ENCODE results near the gene GRIK4. TPM values are rescaled to one million over a fixed set of nuclear protein-coding genes. Genes with fewer than 3 reads are reported as not detected.

The GRIK4 gene
- total and polyA plus RNA-seq, 2 donors (not counting 3 experiments of a cell fraction or from before 2014, with no cell fraction given) = 0.81 to 1.6 TPM

GRCh38 chr11:120565466-120566155 lies 54.1 kb downstream of the GRIK4 start:
- Histone ChIP-seq H3K36me3 (ENCODE audit: control insufficient read depth in 2 of 2, extremely low read depth in 1 of 2, insufficient read depth in 2 of 2, low read length in 2 of 2) (no peaks in the 10 kb centered on the region), H3K27me3 (ENCODE audit: control insufficient read depth in 2 of 2, insufficient read depth in 2 of 2, low read length in 2 of 2) (no peaks in the 10 kb centered on the region), H3K4me3 (replicated peaks in 1 of 3; ENCODE audit: insufficient read depth in 1 of 3, low read depth in 1 of 3, low read length in 3 of 3) (no peak overlapping the region), H2AFZ (ENCODE audit: low read depth, low read length) (peak overlapping the region; percentile 43), H3K9me3 (replicated peaks; ENCODE audit: control insufficient read depth, insufficient read depth, low read length) (no peaks in the 10 kb centered on the region), H3K9ac (replicated peaks; ENCODE audit: extremely low read depth, insufficient read depth, low read length) (peak overlapping the region; percentile 58), H3K79me2 (ENCODE audit: control insufficient read depth, insufficient read depth, low read length) (no peaks in the 10 kb centered on the region), H4K20me1 (replicated peaks; ENCODE audit: control insufficient read depth, extremely low read depth, insufficient read depth, low read length) (no peaks in the 10 kb centered on the region), H3K27ac (ENCODE audit: insufficient read depth, low read depth, low read length) (peak overlapping the region; percentile 88), H3K9me1 (replicated peaks; ENCODE audit: control insufficient read depth, extremely low read depth, insufficient read depth, low read length) (no peaks in the 10 kb centered on the region), H3K4me2 (ENCODE audit: insufficient read depth, low read length) (peak overlapping the region; percentile 59), H3K4me1 (ENCODE audit: control insufficient read depth, extremely low read depth, insufficient read depth, low read length) (peaks cover 25% of the 10 kb centered on the region)
- ChIA-PET CTCF (interaction anchor here (1.2 to 5.1 kb wide), 6 partner anchors 11 to 119 kb away, joined by 3 to 27 read pairs (median 15); partner anchors contain the start of gene GRIK4), POLR2A (no interaction called here)
- FAIRE-seq (peak; percentile 12), DNase-seq (ENCODE audit: low read depth, low spot score) (no peak)
- dilution Hi-C loops (cut with MboI; ENCODE audit: extremely low pct_ligation_motif_present, low sequenced_read_pairs) = no loop called here
- intact Hi-C loops (cut with micrococcal nuclease) = loop anchor here (1.0 to 10.0 kb wide), 5 partner anchors 18 to 351 kb away; partner anchors contain the start of genes ARHGEF12, GRIK4 and OAF
- TF ChIP-seq MAX (IDR thresholded peaks at IDR 0.05; ENCODE audit: insufficient read depth, insufficient read length) (peak; percentile 26), FOS (IDR thresholded peaks at IDR 0.05; ENCODE audit: borderline replicate concordance, insufficient read depth, low read length) (no peak)
- TSS peak; percentile 90 for BruUV-seq (replicated peaks)

- Histone ChIP-seq H3K4me3 (replicated peaks in 1 of 3; ENCODE audit: insufficient read depth in 1 of 3, low read depth in 1 of 3, low read length in 3 of 3) (no peak overlapping the region), H3K4me1 (ENCODE audit: control insufficient read depth, extremely low read depth, insufficient read depth, low read length) (peaks cover 25% of the 10 kb centered on the region), H3K79me2 (ENCODE audit: control insufficient read depth, insufficient read depth, low read length) (no peaks in the 10 kb centered on the region), H3K27ac (ENCODE audit: insufficient read depth, low read depth, low read length) (peak overlapping the region; percentile 88), H3K9me3 (replicated peaks; ENCODE audit: control insufficient read depth, insufficient read depth, low read length) (no peaks in the 10 kb centered on the region), H2AFZ (ENCODE audit: low read depth, low read length) (no peak overlapping the region), H3K27me3 (ENCODE audit: control insufficient read depth in 2 of 2, insufficient read depth in 2 of 2, low read length in 2 of 2) (no peaks in the 10 kb centered on the region), H4K20me1 (replicated peaks; ENCODE audit: control insufficient read depth, extremely low read depth, insufficient read depth, low read length) (no peaks in the 10 kb centered on the region), H3K9me1 (replicated peaks; ENCODE audit: control insufficient read depth, extremely low read depth, insufficient read depth, low read length) (no peaks in the 10 kb centered on the region), H3K4me2 (ENCODE audit: insufficient read depth, low read length) (peak overlapping the region; percentile 59), H3K36me3 (ENCODE audit: control insufficient read depth in 2 of 2, extremely low read depth in 1 of 2, insufficient read depth in 2 of 2, low read length in 2 of 2) (no peaks in the 10 kb centered on the region), H3K9ac (replicated peaks; ENCODE audit: extremely low read depth, insufficient read depth, low read length) (peak overlapping the region; percentile 58)
- peak; percentile 77 for DNase-seq (ENCODE audit: low read depth, low spot score)
- POLR2A ChIA-PET = no interaction called here
- FAIRE-seq = peak; percentile 98
- CTCF ChIA-PET = interaction anchor here (1.2 to 5.1 kb wide), 6 partner anchors 11 to 119 kb away, joined by 3 to 27 read pairs (median 15); partner anchors contain the start of gene GRIK4
- BruUV-seq (replicated peaks) = no TSS peak
- intact Hi-C loops (cut with micrococcal nuclease) (loop anchor here (1.0 to 10.0 kb wide), 5 partner anchors 19 to 351 kb away; partner anchors contain the start of genes ARHGEF12, GRIK4 and OAF), dilution Hi-C loops (cut with MboI; ENCODE audit: extremely low pct_ligation_motif_present, low sequenced_read_pairs) (no loop called here)
- no peak for TF ChIP-seq MAX (IDR thresholded peaks at IDR 0.05; ENCODE audit: insufficient read depth, insufficient read length)
- TF ChIP-seq GATA2 (IDR thresholded peaks at IDR 0.05; ENCODE audit: insufficient read depth, insufficient read length, low read depth, low read length) = peak; percentile 94
- TF ChIP-seq FOS (IDR thresholded peaks at IDR 0.05; ENCODE audit: borderline replicate concordance, insufficient read depth, low read length) = peak; percentile 88
- no peak for TF ChIP-seq POLR2A (IDR thresholded peaks at IDR 0.05; ENCODE audit: low read depth, low read length)
- peak; percentile 73 for TF ChIP-seq JUN (IDR thresholded peaks at IDR 0.05; ENCODE audit: borderline replicate concordance, insufficient read depth, insufficient read length, low read depth)
- no peak for TF ChIP-seq MYC (IDR thresholded peaks at IDR 0.05; ENCODE audit: low read depth, low read length)
- no peak for TF ChIP-seq CTCF (IDR thresholded peaks at IDR 0.05; ENCODE audit: extremely low read depth in 1 of 2, insufficient read depth in 1 of 2, low read depth in 1 of 2, low read length in 2 of 2)
- TF ChIP-seq POLR2AphosphoS5 (IDR thresholded peaks at IDR 0.05; ENCODE audit: insufficient read depth, low read depth, low read length) = peak; percentile 62
Observed at GRCh38 chr11:120566176-120566575, 54.6 kb downstream of the GRIK4 start.
